H1 (cell line): ENCODE measurements around the gene ADGRA3. TPM values are rescaled to one million over a fixed set of nuclear protein-coding genes. Genes with fewer than 3 reads are reported as not detected.

ENCODE experiments used
- CTCF ChIA-PET: fragments of 300-600 bp; sonication (Branson Sonifier 250); formaldehyde crosslinking; loops from one replicate; lab custom pipeline; 2021; ENCODE audit not compliant: partially characterized antibody; lab: Charles Lee
- POLR2A ChIA-PET: fragments of 300-600 bp; sonication (Branson Sonifier 250); formaldehyde crosslinking; loops from one replicate; lab custom pipeline; 2021; ENCODE audit warnings: inconsistent platforms; ENCODE audit not compliant: partially characterized antibody; lab: Charles Lee
- DNase-seq, 2 experiments: peaks; one replicate each; pipeline versions ENCODE4 v3.0.0 to v3.0.0-alpha.2; 2010 to 2022; ENCODE audit warnings: low spot score in 2 of 2, low read depth in 1 of 2, mixed read lengths in 1 of 2
- FAIRE-seq: peaks from 2 replicates; lab custom pipeline; 2011; peaks lifted over from hg19 to GRCh38; lab: Jason Lieb, UNC
- H2AFZ ChIP-seq: 2 replicates; pipeline ENCODE4 v1.8.1; 2012; ENCODE audit warnings: low read length, inconsistent platforms
- H2AK5ac ChIP-seq: 2 replicates; pipeline ENCODE4 v1.6.1; 2013; ENCODE audit warnings: low read depth, low read length
- H2BK120ac ChIP-seq: replicated peaks from 2 replicates; pipeline ENCODE3; 2013; ENCODE audit warnings: low read depth, low read length, inconsistent platforms
- H2BK12ac ChIP-seq: 2 replicates; pipeline ENCODE4 v1.6.1; 2013; ENCODE audit warnings: low read depth, low read length
- H2BK15ac ChIP-seq: 2 replicates; pipeline ENCODE4 v1.6.1; 2013; ENCODE audit warnings: low read length
- H2BK20ac ChIP-seq: 2 replicates; pipeline ENCODE4 v1.6.1; 2013; ENCODE audit warnings: low read length
- H2BK5ac ChIP-seq: 2 replicates; pipeline ENCODE4 v1.6.1; 2013; ENCODE audit warnings: low read depth, low read length
- H3K14ac ChIP-seq: 2 replicates; pipeline ENCODE4 v1.6.1; 2013; ENCODE audit warnings: inconsistent platforms; ENCODE audit not compliant: insufficient read length
- H3K18ac ChIP-seq: 2 replicates; pipeline ENCODE4 v1.6.1; 2013; ENCODE audit warnings: low read length; ENCODE audit errors: extremely low read depth
- H3K23ac ChIP-seq: 2 replicates; pipeline ENCODE4 v1.6.1; 2013; ENCODE audit warnings: inconsistent platforms; ENCODE audit not compliant: insufficient read length
- H3K23me2 ChIP-seq: 2 replicates; pipeline ENCODE4 v1.6.1; 2013; ENCODE audit warnings: low read depth, low read length
- H3K27ac ChIP-seq: 2 replicates; pipeline ENCODE4 v1.6.1; 2011; ENCODE audit warnings: low read depth, low read length, inconsistent platforms
- H3K27me3 ChIP-seq, 4 experiments: replicated peaks in 1 of 4; 1 replicate in 1 of 4; 2 replicates in 3 of 4; pipeline versions ENCODE4 v1.6.1 to v1.8.1; 2011 to 2013; ENCODE audit warnings: low read length in 3 of 4, mild to moderate bottlenecking in 3 of 4, inconsistent platforms in 2 of 4, mixed read lengths in 2 of 4, moderate library complexity in 1 of 4; ENCODE audit not compliant: control insufficient read depth in 3 of 4, insufficient read depth in 3 of 4; ENCODE audit errors: extremely low read depth in 1 of 4
- H3K36me3 ChIP-seq, 4 experiments: 2 replicates each; pipeline versions ENCODE4 v1.6.1 to v1.8.1; 2011 to 2013; ENCODE audit warnings: mild to moderate bottlenecking in 4 of 4, low read length in 3 of 4, moderate library complexity in 2 of 4, control low read depth in 1 of 4, inconsistent platforms in 1 of 4; ENCODE audit not compliant: insufficient read depth in 4 of 4, control insufficient read depth in 2 of 4
- H3K4ac ChIP-seq: replicated peaks from 2 replicates; pipeline ENCODE3; 2013; ENCODE audit warnings: low read length, low read depth, mixed read lengths, inconsistent platforms; ENCODE audit not compliant: insufficient read length
- H3K4me1 ChIP-seq, 4 experiments: replicated peaks in 1 of 4; 1 replicate in 1 of 4; 2 replicates in 3 of 4; pipeline versions ENCODE4 v1.6.1 to v1.8.1; 2011 to 2013; ENCODE audit warnings: low read length in 3 of 4, inconsistent platforms in 2 of 4, mixed read lengths in 1 of 4; ENCODE audit not compliant: insufficient read depth in 4 of 4, control insufficient read depth in 3 of 4
- H3K4me2 ChIP-seq, 2 experiments: 2 replicates each; pipeline versions ENCODE4 v1.6.1 to v1.8.1; 2011 to 2013; ENCODE audit warnings: low read depth in 2 of 2, low read length in 2 of 2, control low read depth in 1 of 2, inconsistent platforms in 1 of 2, mild to moderate bottlenecking in 1 of 2; ENCODE audit not compliant: insufficient read depth in 1 of 2
- H3K4me3 ChIP-seq, 4 experiments: fragments of 200-600, 300-600 bp in 1 of 4; sonication (generic), shearing (Covaris generic), sonication (Bioruptor Twin) in 1 of 4; 2 replicates each; pipeline versions ENCODE4 v1.5.1 to v1.8.1; 2011 to 2016; ENCODE audit warnings: low read length in 4 of 4, low read depth in 3 of 4, control low read depth in 2 of 4, inconsistent platforms in 2 of 4, mild to moderate bottlenecking in 2 of 4, mixed read lengths in 1 of 4, moderate library complexity in 1 of 4; ENCODE audit not compliant: insufficient read depth in 2 of 4; ENCODE audit errors: extremely low read depth in 1 of 4
- H3K56ac ChIP-seq: replicated peaks from 2 replicates; pipeline ENCODE3; 2013; ENCODE audit warnings: low read depth, mild to moderate bottlenecking, mixed read lengths, low read length, inconsistent platforms; ENCODE audit not compliant: insufficient read length
- H3K79me1 ChIP-seq: 2 replicates; pipeline ENCODE4 v1.6.1; 2013; ENCODE audit warnings: low read depth, low read length, control low read depth
- H3K79me2 ChIP-seq, 2 experiments: 2 replicates each; pipeline versions ENCODE4 v1.6.1 to v1.8.1; 2012 to 2013; ENCODE audit warnings: low read length in 2 of 2, mild to moderate bottlenecking in 2 of 2, inconsistent platforms in 1 of 2; ENCODE audit not compliant: insufficient read depth in 2 of 2, control insufficient read depth in 1 of 2
- H3K9ac ChIP-seq, 4 experiments: replicated peaks in 1 of 4; 1 replicate in 1 of 4; 2 replicates in 3 of 4; pipeline versions ENCODE4 v1.6.1 to v1.8.1; 2011 to 2013; ENCODE audit warnings: low read depth in 3 of 4, low read length in 3 of 4, control low read depth in 2 of 4, mild to moderate bottlenecking in 2 of 4, moderate library complexity in 2 of 4, inconsistent platforms in 1 of 4; ENCODE audit errors: extremely low read depth in 1 of 4
- H3K9me3 ChIP-seq, 2 experiments: 2 replicates each; pipeline versions ENCODE4 v1.6.1 to v1.8.1; 2012 to 2013; ENCODE audit warnings: mild to moderate bottlenecking in 2 of 2, moderate library complexity in 2 of 2, control low read depth in 1 of 2, inconsistent platforms in 1 of 2, low read depth in 1 of 2, low read length in 1 of 2, mixed read lengths in 1 of 2; ENCODE audit not compliant: insufficient read depth in 2 of 2
- H4K20me1 ChIP-seq, 2 experiments: replicated peaks in 1 of 2; 2 replicates each; pipeline versions ENCODE3 to v1.8.1; 2011 to 2013; ENCODE audit warnings: inconsistent platforms in 2 of 2, low read length in 2 of 2, mild to moderate bottlenecking in 1 of 2; ENCODE audit not compliant: insufficient read depth in 2 of 2, control insufficient read depth in 1 of 2
- H4K5ac ChIP-seq: 2 replicates; pipeline ENCODE4 v1.6.1; 2013; ENCODE audit warnings: low read length, low read depth, mixed read lengths, inconsistent platforms; ENCODE audit not compliant: insufficient read length
- H4K8ac ChIP-seq: 2 replicates; pipeline ENCODE4 v1.8.0; 2013; ENCODE audit warnings: mild to moderate bottlenecking, moderate library complexity, low read length, inconsistent platforms; ENCODE audit not compliant: insufficient read depth; ENCODE audit errors: extremely low read depth
- H4K91ac ChIP-seq: replicated peaks from 2 replicates; pipeline ENCODE3; 2013; ENCODE audit warnings: low read length, mixed read lengths, inconsistent platforms; ENCODE audit not compliant: insufficient read length
- HDAC2 ChIP-seq, 2 experiments: fragments of 300-600 bp in 1 of 2; sonication (generic) in 1 of 2; IDR thresholded peaks; 2 replicates each; pipeline ENCODE4 v1.6.1; 2011 to 2012; ENCODE audit warnings: low read depth in 2 of 2, low read length in 2 of 2, mild to moderate bottlenecking in 2 of 2, moderate library complexity in 2 of 2, borderline replicate concordance in 1 of 2, inconsistent platforms in 1 of 2
- WGBS, 2 experiments: shearing (Covaris generic) in 1 of 2; methylation state at CpG; one replicate each; pipeline versions ENCODE4 v1.1.6 to v1.1.7; 2013 to 2015; ENCODE audit warnings: low lambda C conversion rate in 2 of 2, mixed read lengths in 2 of 2, inconsistent platforms in 1 of 2, low coverage in 1 of 2, missing lambda C conversion rate in 1 of 2; ENCODE audit not compliant: insufficient replicate concordance in 2 of 2, insufficient coverage in 1 of 2, insufficient read length in 1 of 2; ENCODE audit errors: extremely low coverage in 1 of 2, missing lambda C conversion rate in 1 of 2; 5-methylcytosine and 5-hydroxymethylcytosine counted together
- polyA plus RNA-seq, 7 experiments: library from polyadenylated mRNA; depleted of rRNA in 3 of 7; stranded (reverse) in 5 of 7; unstranded in 2 of 7; fragments of >200 nt in 5 of 7; fragments of 200-250 nt in 2 of 7; gene quantifications; 1 replicate in 5 of 7; 2 replicates in 1 of 7; 4 replicates in 1 of 7; pipeline versions ENCODE4 v1.2.1 to v1.2.3, GENCODE V29; 2011 to 2013; ENCODE audit warnings: missing spikeins in 2 of 7, mixed read lengths in 2 of 7
- total RNA-seq: library from RNA; stranded (reverse); fragmentation: NEBNext Ultra II Directional; extraction: Animal tissue kit (Norgen Biotek cat#: 25700); gene quantifications from 2 replicates; pipeline ENCODE4 v1.2.1, GENCODE V29; 2021
- TF ChIP-seq, protein P1 (sequence below): IDR thresholded peaks from 2 replicates; pipeline ENCODE4 v1.6.1; 2012; ENCODE audit warnings: inconsistent platforms

Gene ADGRA3
- total and polyA plus RNA-seq, 2 of the 8 experiments (the other 6 are each of a cell fraction or from before 2014, with no cell fraction given), result 31.5 to 63.0 TPM

DNA sequence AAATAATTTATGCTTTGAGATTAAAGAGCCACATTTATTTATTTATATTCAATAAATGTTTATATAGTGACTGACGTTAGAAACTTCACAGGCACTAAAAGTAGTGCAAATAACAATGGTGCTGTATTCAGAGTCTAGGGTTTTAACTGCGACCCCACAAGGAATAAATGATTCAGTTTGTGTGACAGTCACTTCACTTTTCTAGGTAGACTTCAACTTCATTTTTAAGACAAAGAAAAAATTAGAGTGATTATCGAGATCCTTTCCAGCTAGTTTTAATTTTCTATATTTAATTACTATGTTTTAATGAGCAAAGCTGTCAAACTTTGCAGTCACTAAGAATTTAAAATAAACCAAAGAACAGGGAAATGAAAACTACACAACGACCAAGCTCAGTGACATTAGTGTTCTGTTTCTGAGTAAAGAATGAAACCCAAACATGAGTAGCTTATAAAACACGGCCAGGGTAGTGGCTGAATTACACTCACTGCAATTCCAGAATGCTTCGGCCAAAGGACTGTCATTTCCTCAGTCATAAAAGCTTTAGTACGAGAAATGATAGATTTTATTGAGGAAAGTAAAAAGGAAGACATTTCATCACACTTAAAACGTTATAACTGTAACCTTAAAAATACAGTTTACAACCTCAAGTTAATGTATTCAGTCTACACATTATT is 38.6 kb downstream of the ADGRA3 start:
- Histone ChIP-seq H2BK20ac (no peak overlapping the region), H4K91ac (no peak overlapping the region), H3K27ac (no peak overlapping the region), H3K23me2 (no peaks in the 10 kb centered on the region), H3K36me3 (peaks cover 0 to 6% (median 2%) of the 10 kb centered on the region in 4 experiments; a peak in 3 of 8 replicates), H4K5ac (no peak overlapping the region), H2BK5ac (no peak overlapping the region), H3K9me3 (no peaks in the 10 kb centered on the region), H3K27me3 (no peaks in the 10 kb centered on the region), H3K4me1 (peaks cover 0 to 7% (median 5%) of the 10 kb centered on the region in 4 experiments; a peak in 5 of 7 replicates), H2AFZ (no peak overlapping the region), H4K20me1 (peaks cover 0 to 7% of the 10 kb centered on the region in 2 experiments), H2BK120ac (no peak overlapping the region), H3K18ac (no peak overlapping the region), H3K9ac (no peak overlapping the region), H2BK12ac (no peak overlapping the region), H2BK15ac (no peak overlapping the region), H3K56ac (no peak overlapping the region), H3K14ac (no peak overlapping the region), H4K8ac (no peak overlapping the region), H3K23ac (no peak overlapping the region), H3K79me2 (peaks cover 6 to 95% of the 10 kb centered on the region in 2 experiments; a peak in 3 of 4 replicates), H2AK5ac (no peak overlapping the region), H3K79me1 (no peaks in the 10 kb centered on the region; the same call in 1 of the 2 replicates), H3K4me2 (no peak overlapping the region), H3K4me3 (no peak overlapping the region), H3K4ac (no peak overlapping the region)
- 89% methylated on average over 8 of the region's 8 CpGs; no CpG with 5 or more reads in 1 of the 2 experiments for WGBS, 2 experiments
- DNase-seq (no peak), FAIRE-seq (peak; percentile 7)
- ChIA-PET CTCF (interaction anchor here (1.0 to 1.2 kb wide), 3 partner anchors 15 to 37 kb away, joined by 3 to 4 read pairs (median 4); no protein-coding TSS in a partner anchor), POLR2A (no interaction called here)
- TF ChIP-seq, protein P1, sequence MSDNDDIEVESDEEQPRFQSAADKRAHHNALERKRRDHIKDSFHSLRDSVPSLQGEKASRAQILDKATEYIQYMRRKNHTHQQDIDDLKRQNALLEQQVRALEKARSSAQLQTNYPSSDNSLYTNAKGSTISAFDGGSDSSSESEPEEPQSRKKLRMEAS, result no peak
- no peak for TF ChIP-seq HDAC2 (IDR thresholded peaks at IDR 0.05; ENCODE audit: borderline replicate concordance in 1 of 2, low read depth in 2 of 2, low read length in 2 of 2)
